GM19023 (cell line): ENCODE data around the gene ABCF2.

Experiments
- ATAC-seq: cut with Tn5 transposase; IDR thresholded peaks from one replicate; pipeline ENCODE4 v1.9.1; 2021; ENCODE audit warnings: mild to moderate bottlenecking, moderate library complexity; ENCODE audit not compliant: unreplicated experiment

The ABCF2 gene

GRCh38 chr7:151226875-151227782 is at the start of gene ABCF2:
TSS of gene ABCF2 (minus strand) at chr7:151227205. CDS start at chr7:151226458, 747 bp downstream.
- peak; percentile 100 for ATAC-seq

GRCh38 chr7:151275813-151276577 is 49.0 kb upstream of the ABCF2 start:
- no peak for ATAC-seq

GRCh38 chr7:151274936-151275812 is 48.2 kb upstream of the ABCF2 start:
- no peak for ATAC-seq

GRCh38 chr7:151274396-151274795 is 47.4 kb upstream of the ABCF2 start:
- ATAC-seq, result no peak

- ATAC-seq, result no peak
Observed at GRCh38 chr7:151273651-151274390, 46.8 kb upstream of the ABCF2 start.

- no peak for ATAC-seq
Observed at GRCh38 chr7:151272877-151273276, 45.9 kb upstream of the ABCF2 start.

- no peak for ATAC-seq
Observed at GRCh38 chr7:151272405-151272804, 45.4 kb upstream of the ABCF2 start.

DNA sequence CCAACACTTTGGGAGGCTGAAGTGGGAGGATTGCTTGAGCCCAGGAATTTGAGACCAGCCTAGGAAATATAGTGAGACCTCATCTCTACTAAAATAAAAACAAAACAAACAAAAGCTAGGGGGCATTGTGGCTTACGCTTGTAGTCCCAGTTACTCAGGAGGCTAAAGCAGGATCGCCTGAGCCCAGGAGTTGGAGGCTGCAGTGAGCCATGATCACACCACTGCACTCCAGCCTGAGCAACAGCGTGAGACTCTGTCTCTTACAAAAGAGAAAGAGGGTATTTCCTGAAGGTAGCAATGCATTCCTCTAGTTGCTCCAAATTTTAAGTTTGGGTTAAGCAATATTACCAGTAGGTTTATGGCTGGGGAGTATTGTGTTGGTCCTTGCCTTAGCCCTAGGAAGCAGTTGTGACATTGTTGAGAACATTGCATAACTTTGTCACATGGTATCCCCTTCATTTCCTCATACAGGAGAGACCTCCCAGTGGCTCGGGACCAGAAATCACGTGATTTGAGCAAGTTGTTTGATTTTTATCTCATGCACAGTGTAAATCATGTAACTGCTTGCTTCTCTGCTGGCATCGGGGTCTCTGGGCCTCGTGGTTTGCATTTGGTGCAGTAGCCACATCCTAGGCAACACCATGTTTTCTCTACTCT is 44.8 kb upstream of the ABCF2 start:
- ATAC-seq, result no peak

DNA sequence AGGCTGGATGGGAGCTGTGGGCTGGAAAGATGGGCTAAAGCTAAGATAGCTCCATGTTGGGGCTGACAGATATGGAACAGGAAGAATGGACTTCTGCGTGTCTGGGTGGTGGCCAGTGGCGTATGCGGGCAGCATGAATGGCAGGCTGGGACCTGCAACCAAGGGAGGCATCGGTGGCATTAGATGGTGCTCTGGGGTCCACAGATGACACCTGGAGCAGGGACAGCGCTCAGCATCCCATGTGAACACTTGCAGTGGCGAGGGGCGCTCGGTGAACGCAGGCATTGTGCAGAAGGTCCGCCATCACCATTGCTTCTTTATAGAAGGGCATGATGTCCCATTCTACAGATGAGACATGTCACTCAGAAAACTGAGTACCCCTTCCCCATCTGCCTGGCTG is 42.5 kb upstream of the ABCF2 start:
- ATAC-seq, result no peak

- ATAC-seq, result no peak
Observed at GRCh38 chr7:151265351-151265931, 38.4 kb upstream of the ABCF2 start.

GRCh38 chr7:151264615-151265014 is 37.6 kb upstream of the ABCF2 start:
- no peak for ATAC-seq

GRCh38 chr7:151261529-151261928 is 34.5 kb upstream of the ABCF2 start:
- no peak for ATAC-seq

DNA sequence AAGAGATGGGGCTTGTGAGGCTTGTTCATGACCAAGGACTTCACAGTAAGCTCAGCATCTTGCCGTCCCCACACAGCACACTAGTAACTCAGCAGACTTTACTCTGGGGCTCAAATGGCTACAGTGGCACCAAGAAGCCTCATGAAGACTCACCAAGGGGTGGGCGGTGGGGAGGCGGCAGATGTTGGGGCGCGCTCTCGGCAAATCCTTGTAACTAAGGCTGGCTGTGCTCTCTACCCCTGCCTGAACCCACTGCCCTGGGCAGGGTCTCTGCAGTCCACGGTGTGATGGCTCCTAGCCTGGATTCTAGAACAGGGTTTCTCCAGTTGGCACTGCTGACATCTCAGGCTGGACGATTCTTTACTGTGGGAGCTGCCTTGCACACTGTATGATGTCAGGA is 33.9 kb upstream of the ABCF2 start:
- no peak for ATAC-seq

DNA sequence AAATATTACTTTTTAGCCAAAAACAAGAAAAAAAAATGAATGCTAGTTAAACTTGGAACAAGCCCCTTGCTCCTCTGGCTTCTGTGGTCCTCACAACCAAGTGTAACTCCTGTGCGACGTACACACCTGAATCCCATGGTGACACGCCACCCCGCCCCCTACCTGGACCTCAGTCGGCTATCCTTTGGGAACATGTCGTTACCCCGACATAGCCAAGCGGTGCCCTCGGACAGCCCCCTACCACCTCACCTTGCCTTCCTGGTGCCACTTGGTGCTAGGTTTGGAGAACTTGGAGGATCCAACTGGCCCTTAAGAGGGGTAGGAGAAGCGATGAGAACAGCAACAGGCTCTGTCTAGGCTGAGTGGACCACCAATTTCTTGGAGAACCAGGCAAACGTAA is 33.5 kb upstream of the ABCF2 start:
- ATAC-seq, result no peak

DNA sequence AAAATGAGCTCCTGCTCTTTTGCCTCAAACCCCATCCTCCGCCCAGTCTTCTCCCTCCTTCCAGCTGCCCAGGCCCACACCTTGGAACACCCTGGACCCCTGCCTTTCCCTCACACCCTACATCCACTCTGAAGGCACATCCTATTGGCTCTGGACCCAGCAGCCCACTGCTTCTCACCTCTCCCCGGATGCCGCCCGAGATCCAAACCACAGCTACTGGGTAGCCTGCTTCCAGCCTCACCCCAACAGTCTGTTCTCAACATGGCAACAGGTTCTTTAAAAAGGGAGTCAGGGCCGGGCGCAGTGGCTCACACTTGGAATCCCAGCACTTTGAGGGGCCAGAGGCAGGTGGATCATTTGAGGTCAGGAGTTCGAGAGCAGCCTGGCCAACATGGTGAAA is 31.0 kb upstream of the ABCF2 start:
- no peak for ATAC-seq

DNA sequence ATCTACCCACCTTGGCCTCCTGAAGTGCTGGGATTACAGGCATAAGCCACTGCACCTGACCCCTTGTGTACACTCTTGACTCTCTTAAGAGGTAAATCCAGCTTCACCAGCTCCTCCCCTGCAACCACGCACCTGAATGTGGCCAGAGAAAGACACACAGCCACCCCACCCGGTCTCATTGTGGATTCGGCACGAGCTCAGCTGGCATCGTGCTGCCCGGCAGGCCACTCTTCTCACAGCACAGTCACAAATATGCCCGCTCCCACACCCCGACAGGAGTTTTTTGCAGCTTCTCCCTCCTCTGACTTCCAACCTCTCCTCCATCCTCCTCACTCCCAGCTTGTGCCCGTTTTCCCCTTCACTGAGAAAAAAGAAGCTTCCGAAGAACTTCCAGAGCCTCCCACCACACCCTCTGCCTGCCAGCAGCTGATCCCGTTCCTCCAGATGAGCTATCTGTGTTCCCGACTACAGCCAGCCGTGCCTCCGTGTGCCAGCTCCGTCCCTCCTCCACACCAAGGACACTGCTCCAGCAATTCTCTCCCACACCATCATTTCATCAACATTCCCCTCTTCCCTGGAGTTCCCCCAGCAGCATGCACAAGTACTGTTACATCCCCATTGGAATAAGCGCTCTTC is 29.5 kb upstream of the ABCF2 start:
- ATAC-seq, result no peak

- ATAC-seq, result no peak
Observed at GRCh38 chr7:151255390-151255789, 28.4 kb upstream of the ABCF2 start.

DNA sequence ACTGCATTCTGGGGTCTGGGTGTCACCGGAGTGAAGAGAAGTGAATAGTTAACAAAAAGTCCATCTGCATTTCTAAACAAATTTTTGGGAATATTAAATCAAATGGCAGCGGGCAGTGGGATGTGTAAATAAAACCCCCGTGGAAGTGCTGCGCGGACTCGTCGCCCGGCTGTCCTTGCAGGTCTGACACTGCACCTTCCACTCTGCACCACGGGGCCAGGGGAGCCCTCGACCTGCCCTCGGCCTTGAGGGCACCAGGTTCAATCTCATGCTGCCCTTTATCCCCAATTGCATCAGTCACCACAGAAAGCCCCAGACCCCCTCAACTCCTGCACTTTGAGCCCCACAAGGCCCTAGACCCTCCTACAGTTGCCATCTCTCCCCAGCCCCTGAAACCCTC is 27.8 kb upstream of the ABCF2 start:
- no peak for ATAC-seq

GRCh38 chr7:151254316-151254715 is 27.3 kb upstream of the ABCF2 start:
- no peak for ATAC-seq
